NOMO-1 treated with DMSO at 0.1 percent for 48 hours (cell line): ENCODE results near the gene EXOC4.
"Not testable (repeated sequence)": the region's sequence is repeated elsewhere in the genome, so short reads cannot be mapped to it uniquely, and the experiment has no call there.

ENCODE experiments used
- DNase-seq: peaks from one replicate; lab custom pipeline; 2025; ENCODE audit not compliant: unreplicated experiment; lab: John Stamatoyannopoulos, UW

The EXOC4 gene

GRCh38 chr7:133275008-133275407, 22.1 kb downstream of the EXOC4 start:
- no peak for DNase-seq

GRCh38 chr7:133275446-133276095, 22.7 kb downstream of the EXOC4 start:
- no peak for DNase-seq

GRCh38 chr7:133278975-133279374, 26.1 kb downstream of the EXOC4 start:
- DNase-seq, result not testable (repeated sequence)

GRCh38 chr7:133282094-133282493, 29.2 kb downstream of the EXOC4 start:
- no peak for DNase-seq

- no peak for DNase-seq
These were observed 31.2 kb downstream of the EXOC4 start for GRCh38 chr7:133284092-133284491.

- DNase-seq, result no peak
These were observed 36.1 kb downstream of the EXOC4 start for GRCh38 chr7:133288970-133289369.

GRCh38 chr7:133290041-133290440, 37.2 kb downstream of the EXOC4 start:
- no peak for DNase-seq

GRCh38 chr7:133290676-133291333, 37.9 kb downstream of the EXOC4 start:
- DNase-seq, result no peak

- no peak for DNase-seq
These were observed 39.8 kb downstream of the EXOC4 start for GRCh38 chr7:133292631-133293030.

GRCh38 chr7:133293384-133294160, 40.7 kb downstream of the EXOC4 start:
- no peak for DNase-seq

GRCh38 chr7:133294234-133294633, 41.4 kb downstream of the EXOC4 start:
- DNase-seq, result no peak

GRCh38 chr7:133295484-133295883, 42.6 kb downstream of the EXOC4 start:
- DNase-seq, result no peak

- DNase-seq, result no peak
These were observed 44.2 kb downstream of the EXOC4 start for GRCh38 chr7:133297093-133297492.

GRCh38 chr7:133298080-133298479, 45.2 kb downstream of the EXOC4 start:
- no peak for DNase-seq

GRCh38 chr7:133299676-133300075, 46.8 kb downstream of the EXOC4 start:
- DNase-seq, result no peak

- DNase-seq, result no peak
These were observed 47.2 kb downstream of the EXOC4 start for GRCh38 chr7:133300088-133300487.

GRCh38 chr7:133300811-133301210, 47.9 kb downstream of the EXOC4 start:
- no peak for DNase-seq

- no peak for DNase-seq
These were observed 48.6 kb downstream of the EXOC4 start for GRCh38 chr7:133301444-133301843.

GRCh38 chr7:133303372-133303771, 50.5 kb downstream of the EXOC4 start:
- DNase-seq, result no peak

- DNase-seq, result no peak
These were observed 51.1 kb downstream of the EXOC4 start for GRCh38 chr7:133303931-133304330.

GRCh38 chr7:133309333-133309732, 56.5 kb downstream of the EXOC4 start:
- DNase-seq, result no peak

- no peak for DNase-seq
These were observed 57.5 kb downstream of the EXOC4 start for GRCh38 chr7:133310232-133310862.
